SU-DHL-6 (cell line): Measurements from ENCODE around the gene C1orf21.

Source experiments
- H2AFZ ChIP-seq: fragments of 200-600 bp; sonication (generic); 2 replicates; pipeline ENCODE4 v1.6.1; 2014; ENCODE audit warnings: low read depth, mild to moderate bottlenecking, moderate library complexity, mixed read lengths, antibody characterized with exemption, low read length; ENCODE audit not compliant: severe bottlenecking
- H3F3A ChIP-seq: fragments of 200-600 bp; shearing (Covaris generic); 2 replicates; pipeline ENCODE4 v1.6.0; 2016; ENCODE audit warnings: antibody characterized with exemption, mild to moderate bottlenecking; ENCODE audit not compliant: insufficient read depth
- H3K27ac ChIP-seq: fragments of 200-600 bp; sonication (generic); 2 replicates; pipeline ENCODE4 v1.5.1; 2016; ENCODE audit warnings: low read depth, mild to moderate bottlenecking, low read length, moderate library complexity, mixed read lengths
- H3K27me3 ChIP-seq: fragments of 200-600 bp; sonication (generic), shearing (Covaris generic); 2 replicates; pipeline ENCODE4 v1.6.0; 2014; ENCODE audit warnings: mild to moderate bottlenecking, low read length
- H3K36me3 ChIP-seq: fragments of 200-600 bp; sonication (generic); 2 replicates; pipeline ENCODE4 v1.6.1; 2014; ENCODE audit warnings: mild to moderate bottlenecking, low read length, mixed read lengths
- H3K4me2 ChIP-seq: fragments of 300-600, 200-600 bp; shearing (Covaris generic), sonication (generic); 2 replicates; pipeline ENCODE4 v1.6.0; 2014; ENCODE audit warnings: low read length, low read depth, mild to moderate bottlenecking; ENCODE audit not compliant: poor library complexity, severe bottlenecking
- H3K4me3 ChIP-seq: fragments of 200-600 bp; sonication (generic); 2 replicates; pipeline ENCODE4 v1.5.1; 2014; ENCODE audit warnings: antibody characterized with exemption, low read length, mild to moderate bottlenecking, mixed read lengths; ENCODE audit not compliant: insufficient read depth, poor library complexity, severe bottlenecking
- H3K79me2 ChIP-seq: fragments of 200-600 bp; sonication (generic); 2 replicates; pipeline ENCODE4 v1.6.1; 2014; ENCODE audit warnings: mild to moderate bottlenecking, low read length, moderate library complexity; ENCODE audit not compliant: insufficient read depth
- H3K9ac ChIP-seq: fragments of 200-600 bp; sonication (generic); 2 replicates; pipeline ENCODE4 v1.7.0; 2014; ENCODE audit warnings: mild to moderate bottlenecking, low read length
- H3K9me2 ChIP-seq: fragments of 200-600 bp; sonication (generic); replicated peaks from 2 replicates; pipeline ENCODE4 v1.6.1; 2014; ENCODE audit warnings: low read length; ENCODE audit not compliant: insufficient read depth
- H3K9me3 ChIP-seq: fragments of 200-600 bp; sonication (generic); 2 replicates; pipeline ENCODE4 v1.6.1; 2014; ENCODE audit warnings: low read length, mixed read lengths; ENCODE audit not compliant: insufficient read depth
- H4K20me1 ChIP-seq: fragments of 200-600 bp; sonication (generic); 2 replicates; pipeline ENCODE4 v1.6.1; 2014; ENCODE audit warnings: low read depth, mild to moderate bottlenecking, antibody characterized with exemption, low read length, moderate library complexity, mixed read lengths
- EZH2phosphoT487 ChIP-seq: fragments of 200-600 bp; sonication (generic), shearing (Covaris generic); conservative IDR thresholded peaks from 2 replicates; pipeline ENCODE4 v1.6.1; 2018; ENCODE audit warnings: mild to moderate bottlenecking, antibody characterized with exemption, low read length, moderate library complexity, mixed read lengths
- TF ChIP-seq, protein P1 (sequence below): fragments of 200-600 bp; sonication (generic); IDR thresholded peaks from one replicate; pipeline ENCODE4 v1.5.1; 2017; ENCODE audit warnings: antibody characterized with exemption, mild to moderate bottlenecking, low read length, moderate library complexity; ENCODE audit not compliant: insufficient read depth, poor library complexity, severe bottlenecking

Gene C1orf21

DNA sequence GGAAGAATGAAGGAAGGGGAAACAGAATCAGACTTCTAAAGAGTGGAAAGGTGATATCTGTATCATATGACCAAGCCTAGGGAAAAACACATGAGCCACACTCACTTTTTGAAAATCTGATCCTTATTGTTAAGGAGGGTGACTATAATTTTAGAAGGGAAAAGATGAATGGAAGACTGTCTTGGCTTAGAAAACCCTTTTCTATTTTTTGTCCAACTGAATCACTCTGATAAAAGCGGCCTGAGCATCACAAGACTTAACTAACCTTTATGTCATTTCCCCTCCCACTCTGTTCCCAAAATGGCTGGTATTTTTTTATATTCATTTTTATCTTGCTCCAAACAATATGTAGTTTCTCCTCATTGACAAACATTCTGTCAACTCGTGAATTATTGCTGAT is 169.8 kb downstream of the C1orf21 start:
- no peak overlapping the region for H3K4me2 ChIP-seq
- H3K27ac ChIP-seq: no peak overlapping the region
- TF ChIP-seq, protein P1, sequence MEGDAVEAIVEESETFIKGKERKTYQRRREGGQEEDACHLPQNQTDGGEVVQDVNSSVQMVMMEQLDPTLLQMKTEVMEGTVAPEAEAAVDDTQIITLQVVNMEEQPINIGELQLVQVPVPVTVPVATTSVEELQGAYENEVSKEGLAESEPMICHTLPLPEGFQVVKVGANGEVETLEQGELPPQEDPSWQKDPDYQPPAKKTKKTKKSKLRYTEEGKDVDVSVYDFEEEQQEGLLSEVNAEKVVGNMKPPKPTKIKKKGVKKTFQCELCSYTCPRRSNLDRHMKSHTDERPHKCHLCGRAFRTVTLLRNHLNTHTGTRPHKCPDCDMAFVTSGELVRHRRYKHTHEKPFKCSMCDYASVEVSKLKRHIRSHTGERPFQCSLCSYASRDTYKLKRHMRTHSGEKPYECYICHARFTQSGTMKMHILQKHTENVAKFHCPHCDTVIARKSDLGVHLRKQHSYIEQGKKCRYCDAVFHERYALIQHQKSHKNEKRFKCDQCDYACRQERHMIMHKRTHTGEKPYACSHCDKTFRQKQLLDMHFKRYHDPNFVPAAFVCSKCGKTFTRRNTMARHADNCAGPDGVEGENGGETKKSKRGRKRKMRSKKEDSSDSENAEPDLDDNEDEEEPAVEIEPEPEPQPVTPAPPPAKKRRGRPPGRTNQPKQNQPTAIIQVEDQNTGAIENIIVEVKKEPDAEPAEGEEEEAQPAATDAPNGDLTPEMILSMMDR: no peak
- TF ChIP-seq EZH2phosphoT487: no peak
- no peaks in the 10 kb centered on the region for H3K27me3 ChIP-seq
- H3F3A ChIP-seq: no peaks in the 10 kb centered on the region
- no peak overlapping the region for H2AFZ ChIP-seq
- H3K79me2 ChIP-seq: no peaks in the 10 kb centered on the region
- no peak overlapping the region for H3K9ac ChIP-seq
- no peaks in the 10 kb centered on the region for H3K9me3 ChIP-seq
- H3K4me3 ChIP-seq: no peak overlapping the region
- H4K20me1 ChIP-seq: no peaks in the 10 kb centered on the region
- H3K9me2 ChIP-seq: no peaks in the 10 kb centered on the region
- H3K36me3 ChIP-seq: no peaks in the 10 kb centered on the region

DNA sequence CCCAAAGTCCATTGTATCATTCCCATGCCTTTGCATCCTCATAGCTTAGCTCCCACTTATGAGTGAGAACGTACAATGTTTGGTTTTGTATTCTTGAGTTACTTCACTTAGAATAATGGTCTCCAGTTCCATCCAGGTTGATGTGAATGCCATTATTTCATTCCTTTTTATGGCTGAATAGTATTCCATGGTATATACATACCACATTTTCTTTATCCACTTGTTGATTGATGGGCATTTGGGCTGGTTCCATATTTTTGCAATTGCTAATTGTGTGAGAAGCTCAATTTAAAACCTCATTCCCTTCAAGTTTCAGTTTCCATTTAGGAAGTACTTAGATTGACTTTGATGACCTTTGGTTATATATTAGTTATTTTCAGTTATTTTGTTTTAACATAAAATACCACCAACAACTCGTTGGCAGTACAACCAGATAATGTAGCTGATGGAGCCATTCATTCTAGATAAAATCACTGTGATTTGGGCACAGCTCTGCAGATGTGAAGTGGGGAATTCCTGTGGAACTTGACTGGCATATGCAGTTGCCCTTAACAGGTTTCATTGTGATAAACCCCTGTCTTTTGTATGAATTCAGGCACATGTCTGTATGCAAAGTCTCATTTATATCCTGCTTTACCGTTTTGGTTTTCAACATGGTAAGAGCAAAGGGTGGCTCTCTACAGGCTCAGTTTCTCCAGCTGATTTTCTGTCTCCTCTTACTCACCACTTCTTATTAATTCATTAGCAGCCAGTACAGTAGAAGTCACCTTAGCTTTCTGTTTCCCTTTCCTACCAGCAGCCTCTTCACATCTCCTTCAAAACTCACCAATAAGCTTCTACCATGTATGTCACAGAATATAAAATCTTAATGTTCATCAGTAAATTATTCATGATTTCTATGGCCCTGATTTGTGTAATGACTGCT is 170.9 kb downstream of the C1orf21 start:
- H3K4me2 ChIP-seq: no peak overlapping the region
- H4K20me1 ChIP-seq: no peaks in the 10 kb centered on the region
- H3K9ac ChIP-seq: no peak overlapping the region
- no peaks in the 10 kb centered on the region for H3K9me2 ChIP-seq
- H3K36me3 ChIP-seq: no peaks in the 10 kb centered on the region
- no peak overlapping the region for H3K4me3 ChIP-seq
- no peak overlapping the region for H3K27ac ChIP-seq
- no peak overlapping the region for H2AFZ ChIP-seq
- H3K9me3 ChIP-seq: no peaks in the 10 kb centered on the region
- no peak for TF ChIP-seq EZH2phosphoT487
- TF ChIP-seq, protein P1: no peak
- no peaks in the 10 kb centered on the region for H3F3A ChIP-seq
- H3K79me2 ChIP-seq: no peaks in the 10 kb centered on the region
- H3K27me3 ChIP-seq: no peaks in the 10 kb centered on the region

GRCh38 chr1:184558691-184559090 is 171.9 kb downstream of the C1orf21 start:
- Histone ChIP-seq H3K4me2 (no peak overlapping the region), H3K9me3 (no peaks in the 10 kb centered on the region), H3K9me2 (no peaks in the 10 kb centered on the region), H3F3A (no peaks in the 10 kb centered on the region), H4K20me1 (no peaks in the 10 kb centered on the region), H3K27me3 (no peaks in the 10 kb centered on the region), H3K9ac (no peak overlapping the region), H3K79me2 (no peaks in the 10 kb centered on the region), H3K27ac (no peak overlapping the region), H3K36me3 (no peaks in the 10 kb centered on the region), H3K4me3 (no peak overlapping the region), H2AFZ (no peak overlapping the region)
- no peak for TF ChIP-seq EZH2phosphoT487
- TF ChIP-seq, protein P1: no peak
